GM19467 (cell line): Measurements from ENCODE around the gene ARHGAP27.
"Not testable (repeated sequence)": the region's sequence is repeated elsewhere in the genome, so short reads cannot be mapped to it uniquely, and the experiment has no call there.

ENCODE experiments used
- ATAC-seq: cut with Tn5 transposase; IDR thresholded peaks from one replicate; pipeline ENCODE4 v1.9.1; 2021; ENCODE audit warnings: mild to moderate bottlenecking, moderate library complexity; ENCODE audit not compliant: unreplicated experiment

ARHGAP27 gene

GRCh38 chr17:45447650-45448049 is 15.0 kb upstream of the ARHGAP27 start:
- not testable (repeated sequence) for ATAC-seq

- ATAC-seq = not testable (repeated sequence)
These were observed 14.4 kb upstream of the ARHGAP27 start for GRCh38 chr17:45446872-45447625.

GRCh38 chr17:45445901-45446743 is 13.5 kb upstream of the ARHGAP27 start:
- ATAC-seq = not testable (repeated sequence)

GRCh38 chr17:45444856-45445820 is 12.5 kb upstream of the ARHGAP27 start:
- ATAC-seq = not testable (repeated sequence)

GRCh38 chr17:45444301-45444700 is 11.6 kb upstream of the ARHGAP27 start:
- not testable (repeated sequence) for ATAC-seq

- not testable (repeated sequence) for ATAC-seq
These were observed 10.9 kb upstream of the ARHGAP27 start for GRCh38 chr17:45443371-45444260.

- ATAC-seq = no peak
These were observed 9.0 kb upstream of the ARHGAP27 start for GRCh38 chr17:45441526-45442310.

- peak; percentile 69 for ATAC-seq
These were observed 8.3 kb upstream of the ARHGAP27 start for GRCh38 chr17:45440839-45441515.

GRCh38 chr17:45440161-45440778 is 7.6 kb upstream of the ARHGAP27 start:
- no peak for ATAC-seq

- no peak for ATAC-seq
These were observed 6.4 kb upstream of the ARHGAP27 start for GRCh38 chr17:45438931-45439610.

- ATAC-seq = no peak
These were observed 5.0 kb upstream of the ARHGAP27 start for GRCh38 chr17:45437465-45438283.

- ATAC-seq = no peak
These were observed 4.2 kb upstream of the ARHGAP27 start for GRCh38 chr17:45436625-45437464.

GRCh38 chr17:45436161-45436560 is 3.5 kb upstream of the ARHGAP27 start:
- ATAC-seq = no peak

- ATAC-seq = no peak
These were observed 2.8 kb upstream of the ARHGAP27 start for GRCh38 chr17:45435481-45435880.

GRCh38 chr17:45433159-45433535 is 477 bp upstream of the ARHGAP27 start:
- no peak for ATAC-seq
